GM12891 (cell line): ENCODE measurements around the gene EDARADD.

Source experiments
- PAX5 ChIP-seq: IDR thresholded peaks from 2 replicates; pipeline ENCODE4 v1.6.1; 2011; ENCODE audit warnings: low read length, moderate library complexity, mild to moderate bottlenecking; ENCODE audit not compliant: insufficient read depth, severe bottlenecking
- POLR2A ChIP-seq: IDR thresholded peaks from 2 replicates; pipeline ENCODE4 v1.6.1; 2011; ENCODE audit warnings: low read depth, low read length, control low read depth
- POLR2AphosphoS5 ChIP-seq: IDR thresholded peaks from 2 replicates; pipeline ENCODE4 v1.6.1; 2011; ENCODE audit warnings: low read depth, low read length, control low read depth
- POU2F2 ChIP-seq: IDR thresholded peaks from 2 replicates; pipeline ENCODE4 v1.6.1; 2011; ENCODE audit warnings: low read depth, mild to moderate bottlenecking, control low read depth, low read length, moderate library complexity
- SPI1 ChIP-seq: IDR thresholded peaks from 2 replicates; pipeline ENCODE4 v1.6.1; 2011; ENCODE audit warnings: low read depth, low read length, control low read depth
- TAF1 ChIP-seq: IDR thresholded peaks from 2 replicates; pipeline ENCODE4 v1.6.1; 2011; ENCODE audit warnings: low read depth, low read length, control low read depth

GRCh38 chr1:236429715-236430274, 35.7 kb downstream of the EDARADD start:
- TF ChIP-seq POLR2A (no peak), POLR2AphosphoS5 (no peak), PAX5 (no peak), SPI1 (no peak), TAF1 (no peak), POU2F2 (no peak)
